Endodermal cell (in vitro differentiated cells): ENCODE measurements around the gene TIE1. TPM values are rescaled to one million over a fixed set of nuclear protein-coding genes. Genes with fewer than 3 reads are reported as not detected.

Experiments
- DNase-seq: peaks from one replicate; pipeline ENCODE4 v3.0.0-alpha.2; 2017
- H3K27ac ChIP-seq: 2 replicates; pipeline ENCODE4 v1.5.1; 2013; ENCODE audit warnings: mild to moderate bottlenecking, low read depth, low read length, moderate library complexity
- H3K27me3 ChIP-seq: 2 replicates; pipeline ENCODE4 v1.6.1; 2013; ENCODE audit warnings: mild to moderate bottlenecking, low read length, moderate library complexity; ENCODE audit not compliant: insufficient read depth, control insufficient read depth, poor library complexity, severe bottlenecking
- H3K36me3 ChIP-seq: 2 replicates; pipeline ENCODE4 v1.7.0; 2013; ENCODE audit warnings: mild to moderate bottlenecking, low read length, moderate library complexity; ENCODE audit not compliant: control insufficient read depth, insufficient read depth
- H3K4me1 ChIP-seq: one replicate; pipeline ENCODE4 v1.7.0; 2013; ENCODE audit warnings: low read length; ENCODE audit not compliant: control insufficient read depth, insufficient read depth
- H3K4me3 ChIP-seq: 2 replicates; pipeline ENCODE4 v1.5.1; 2013; ENCODE audit warnings: mild to moderate bottlenecking, low read length, moderate library complexity
- H3K9ac ChIP-seq: 2 replicates; pipeline ENCODE4 v1.6.1; 2013; ENCODE audit warnings: mild to moderate bottlenecking, low read length, moderate library complexity; ENCODE audit not compliant: poor library complexity, severe bottlenecking; ENCODE audit errors: extremely low read depth
- H3K9me3 ChIP-seq: 2 replicates; pipeline ENCODE4 v1.6.1; 2013; ENCODE audit warnings: mild to moderate bottlenecking, low read length, moderate library complexity; ENCODE audit not compliant: control insufficient read depth
- H3K27ac Mint-ChIP-seq: 2 replicates; pipeline ENCODE4 v1.8.0; 2020; ENCODE audit warnings: mixed read lengths
- H3K27me3 Mint-ChIP-seq: 2 replicates; pipeline ENCODE4 v1.8.0; 2021; ENCODE audit warnings: mild to moderate bottlenecking, mixed read lengths; ENCODE audit not compliant: insufficient read depth
- H3K36me3 Mint-ChIP-seq: 2 replicates; pipeline ENCODE4 v1.8.0; 2020; ENCODE audit warnings: low read depth, mixed read lengths
- H3K4me1 Mint-ChIP-seq: 2 replicates; pipeline ENCODE4 v1.8.0; 2020; ENCODE audit warnings: mixed read lengths
- H3K4me3 Mint-ChIP-seq: 2 replicates; pipeline ENCODE4 v1.8.0; 2020; ENCODE audit warnings: mild to moderate bottlenecking, moderate library complexity, mixed read lengths
- H3K9me3 Mint-ChIP-seq: 2 replicates; pipeline ENCODE4 v1.8.0; 2020; ENCODE audit warnings: mild to moderate bottlenecking, mixed read lengths
- CTCF ChIP-seq: fragments of 200-600 bp; sonication (generic); conservative IDR thresholded peaks from 2 replicates; pipeline ENCODE4 v1.5.0; 2021; ENCODE audit warnings: antibody characterized with exemption, mild to moderate bottlenecking
- WGBS, 2 experiments: methylation state at CpG; one replicate each; pipeline versions ENCODE4 v1.1.5 to v1.1.7; 2013; ENCODE audit warnings: missing lambda C conversion rate in 2 of 2, mixed read lengths in 1 of 2; ENCODE audit not compliant: insufficient coverage in 1 of 2, insufficient read length in 1 of 2; 5-methylcytosine and 5-hydroxymethylcytosine counted together
- total RNA-seq, 2 donors: library from RNA; stranded (reverse); fragmentation: NEBNext Ultra II Directional in 1 of 2; extraction: Animal tissue kit (Norgen Biotek cat#: 25700) in 1 of 2; gene quantifications; 2 replicates in 1 of 2; 3 replicates in 1 of 2; pipeline ENCODE4 v1.2.1, GENCODE V29; 2021

Gene TIE1
- total RNA-seq, 2 donors from 2014 or later = 0.40 to 0.99 TPM

- Mint-ChIP-seq H3K4me3 (no peak overlapping the region), H3K27ac (peak overlapping the region; percentile 53), H3K27me3 (peaks cover 1% of the 10 kb centered on the region), H3K4me1 (peaks cover 12% of the 10 kb centered on the region), H3K36me3 (peaks cover 33% of the 10 kb centered on the region), H3K9me3 (no peaks in the 10 kb centered on the region)
- no peak overlapping the region for H3K9ac ChIP-seq
- WGBS, 2 experiments = 88 to 90% methylated on average over 3 to 7 of the region's 7 CpGs
- H3K36me3 ChIP-seq = no peaks in the 10 kb centered on the region
- H3K27ac ChIP-seq = no peak overlapping the region
- H3K27me3 ChIP-seq = no peaks in the 10 kb centered on the region
- no peak overlapping the region for H3K4me3 ChIP-seq
- TF ChIP-seq CTCF = no peak
- DNase-seq = peak; percentile 38
- no peaks in the 10 kb centered on the region for H3K4me1 ChIP-seq
- no peaks in the 10 kb centered on the region for H3K9me3 ChIP-seq
These were observed 24.1 kb upstream of the TIE1 start for GRCh38 chr1:43276673-43277072.

- Mint-ChIP-seq H3K9me3 (no peaks in the 10 kb centered on the region), H3K36me3 (peaks cover 33% of the 10 kb centered on the region), H3K4me1 (peaks cover 13% of the 10 kb centered on the region), H3K27me3 (peaks cover 1% of the 10 kb centered on the region), H3K27ac (no peak overlapping the region), H3K4me3 (no peak overlapping the region)
- no peaks in the 10 kb centered on the region for H3K9me3 ChIP-seq
- no peak overlapping the region for H3K27ac ChIP-seq
- no peaks in the 10 kb centered on the region for H3K27me3 ChIP-seq
- no peaks in the 10 kb centered on the region for H3K36me3 ChIP-seq
- no peaks in the 10 kb centered on the region for H3K4me1 ChIP-seq
- 96 to 100% methylated on average over 4 to 7 of the region's 7 CpGs for WGBS, 2 experiments
- no peak overlapping the region for H3K9ac ChIP-seq
- TF ChIP-seq CTCF = no peak
- no peak overlapping the region for H3K4me3 ChIP-seq
- DNase-seq = peak; percentile 21
These were observed 23.5 kb upstream of the TIE1 start for GRCh38 chr1:43277116-43277876.

GRCh38 chr1:43279161-43279560 is 21.6 kb upstream of the TIE1 start:
- H3K4me3 ChIP-seq = no peak overlapping the region
- Mint-ChIP-seq H3K4me3 (no peak overlapping the region), H3K36me3 (peaks cover 26% of the 10 kb centered on the region), H3K27me3 (peaks cover 1% of the 10 kb centered on the region), H3K4me1 (peaks cover 18% of the 10 kb centered on the region), H3K9me3 (no peaks in the 10 kb centered on the region), H3K27ac (no peak overlapping the region)
- no peak for TF ChIP-seq CTCF
- H3K4me1 ChIP-seq = no peaks in the 10 kb centered on the region
- 89 to 100% methylated on average over 2 to 5 of the region's 5 CpGs for WGBS, 2 experiments
- no peaks in the 10 kb centered on the region for H3K36me3 ChIP-seq
- no peak overlapping the region for H3K9ac ChIP-seq
- DNase-seq = peak; percentile 16
- H3K9me3 ChIP-seq = no peaks in the 10 kb centered on the region
- no peak overlapping the region for H3K27ac ChIP-seq
- no peaks in the 10 kb centered on the region for H3K27me3 ChIP-seq
